ENCODE measurements around the gene BTBD17. TPM values are rescaled to one million over a fixed set of nuclear protein-coding genes. Genes with fewer than 3 reads are reported as not detected.

Gene BTBD17
- total RNA-seq, 1 donor from 2014 or later, result not detected

GRCh38 chr17:74396567-74396966 is 34.9 kb upstream of the BTBD17 start:
- no peaks in the 10 kb centered on the region for H3K36me3 Mint-ChIP-seq (ENCODE audit: low read depth)
- intact Hi-C loops (cut with micrococcal nuclease), result no loop called here
- no peaks in the 10 kb centered on the region for H3K4me1 Mint-ChIP-seq
- CTCF ChIA-PET, result no interaction called here
- ATAC-seq (ENCODE audit: low read depth) (no peak), DNase-seq (no peak)
- TF ChIP-seq CTCF (IDR thresholded peaks at IDR 0.05), result no peak
- H3K27me3 Mint-ChIP-seq, result peaks cover 7% of the 10 kb centered on the region
- H3K27ac Mint-ChIP-seq, result no peak overlapping the region
- POLR2A ChIA-PET, result no interaction called here
- no peak overlapping the region for H3K4me3 Mint-ChIP-seq
- peaks cover 5% of the 10 kb centered on the region for H3K9me3 Mint-ChIP-seq

- ATAC-seq (ENCODE audit: low read depth) (no peak), DNase-seq (no peak)
- Mint-ChIP-seq H3K9me3 (peaks cover 4% of the 10 kb centered on the region), H3K27ac (no peak overlapping the region), H3K36me3 (ENCODE audit: low read depth) (no peaks in the 10 kb centered on the region), H3K4me3 (no peak overlapping the region), H3K4me1 (no peaks in the 10 kb centered on the region), H3K27me3 (peaks cover 10% of the 10 kb centered on the region)
- ChIA-PET CTCF (no interaction called here), POLR2A (no interaction called here)
- intact Hi-C loops (cut with micrococcal nuclease), result no loop called here
- TF ChIP-seq CTCF (IDR thresholded peaks at IDR 0.05), result no peak
These were observed 33.3 kb upstream of the BTBD17 start for GRCh38 chr17:74394977-74395376.

- Mint-ChIP-seq H3K4me3 (no peak overlapping the region), H3K9me3 (no peaks in the 10 kb centered on the region), H3K36me3 (ENCODE audit: low read depth) (no peaks in the 10 kb centered on the region), H3K4me1 (no peaks in the 10 kb centered on the region), H3K27me3 (peaks cover 12% of the 10 kb centered on the region), H3K27ac (no peak overlapping the region)
- ChIA-PET CTCF (no interaction called here), POLR2A (no interaction called here)
- intact Hi-C loops (cut with micrococcal nuclease), result no loop called here
- no peak for ATAC-seq (ENCODE audit: low read depth)
- DNase-seq, result no peak
- TF ChIP-seq CTCF (IDR thresholded peaks at IDR 0.05), result no peak
These were observed 32.7 kb upstream of the BTBD17 start for GRCh38 chr17:74394275-74394950.

GRCh38 chr17:74393346-74393942 is 31.8 kb upstream of the BTBD17 start:
- H3K4me1 Mint-ChIP-seq, result no peaks in the 10 kb centered on the region
- no peak for TF ChIP-seq CTCF (IDR thresholded peaks at IDR 0.05)
- no peak overlapping the region for H3K4me3 Mint-ChIP-seq
- H3K36me3 Mint-ChIP-seq (ENCODE audit: low read depth), result no peaks in the 10 kb centered on the region
- DNase-seq, result no peak
- ATAC-seq (ENCODE audit: low read depth), result no peak
- ChIA-PET POLR2A (no interaction called here), CTCF (interaction anchor here (1.3 to 1.7 kb wide), 2 partner anchors 15 to 24 kb away, joined by 4 read pairs; no protein-coding TSS in a partner anchor)
- intact Hi-C loops (cut with micrococcal nuclease), result no loop called here
- no peak overlapping the region for H3K27ac Mint-ChIP-seq
- H3K9me3 Mint-ChIP-seq, result no peaks in the 10 kb centered on the region
- peaks cover 11% of the 10 kb centered on the region for H3K27me3 Mint-ChIP-seq

- H3K4me3 Mint-ChIP-seq, result no peak overlapping the region
- no peaks in the 10 kb centered on the region for H3K36me3 Mint-ChIP-seq (ENCODE audit: low read depth)
- no peak overlapping the region for H3K27ac Mint-ChIP-seq
- intact Hi-C loops (cut with micrococcal nuclease), result no loop called here
- peaks cover 11% of the 10 kb centered on the region for H3K27me3 Mint-ChIP-seq
- CTCF ChIA-PET, result interaction anchor here (1.3 to 1.7 kb wide), 2 partner anchors 14 to 24 kb away, joined by 4 read pairs; no protein-coding TSS in a partner anchor
- no peak for TF ChIP-seq CTCF (IDR thresholded peaks at IDR 0.05)
- POLR2A ChIA-PET, result no interaction called here
- DNase-seq (no peak), ATAC-seq (ENCODE audit: low read depth) (no peak)
- H3K9me3 Mint-ChIP-seq, result no peaks in the 10 kb centered on the region
- no peaks in the 10 kb centered on the region for H3K4me1 Mint-ChIP-seq
These were observed 31.2 kb upstream of the BTBD17 start for GRCh38 chr17:74392848-74393247.
